DMS53 (cell line): ENCODE results near the gene ZBTB18.

Experiments
- DNase-seq: peaks from one replicate; lab custom pipeline; 2025; lab: John Stamatoyannopoulos, UW

Gene ZBTB18

GRCh38 chr1:244089561-244089960, 38.5 kb downstream of the ZBTB18 start:
- DNase-seq: no peak

DNA sequence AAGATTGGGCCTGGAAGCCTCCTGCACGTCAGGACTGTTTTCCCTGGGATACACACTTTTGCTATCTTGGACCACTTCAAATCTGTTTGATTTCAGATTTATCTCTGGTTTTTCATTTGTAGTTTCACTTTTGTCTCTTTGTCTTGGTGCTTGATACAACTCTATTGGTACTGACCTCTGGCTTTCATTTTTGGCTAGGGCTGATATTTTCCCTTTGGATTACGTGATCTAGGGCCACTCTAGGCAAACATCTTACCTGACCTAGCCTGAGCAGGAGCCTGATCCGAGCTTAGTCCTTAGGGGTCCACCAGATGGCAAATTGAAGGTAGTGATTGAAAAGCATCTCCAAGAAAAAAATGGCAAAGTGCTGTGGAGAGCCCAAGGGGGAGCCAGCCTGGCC, 39.6 kb downstream of the ZBTB18 start:
- no peak for DNase-seq

DNA sequence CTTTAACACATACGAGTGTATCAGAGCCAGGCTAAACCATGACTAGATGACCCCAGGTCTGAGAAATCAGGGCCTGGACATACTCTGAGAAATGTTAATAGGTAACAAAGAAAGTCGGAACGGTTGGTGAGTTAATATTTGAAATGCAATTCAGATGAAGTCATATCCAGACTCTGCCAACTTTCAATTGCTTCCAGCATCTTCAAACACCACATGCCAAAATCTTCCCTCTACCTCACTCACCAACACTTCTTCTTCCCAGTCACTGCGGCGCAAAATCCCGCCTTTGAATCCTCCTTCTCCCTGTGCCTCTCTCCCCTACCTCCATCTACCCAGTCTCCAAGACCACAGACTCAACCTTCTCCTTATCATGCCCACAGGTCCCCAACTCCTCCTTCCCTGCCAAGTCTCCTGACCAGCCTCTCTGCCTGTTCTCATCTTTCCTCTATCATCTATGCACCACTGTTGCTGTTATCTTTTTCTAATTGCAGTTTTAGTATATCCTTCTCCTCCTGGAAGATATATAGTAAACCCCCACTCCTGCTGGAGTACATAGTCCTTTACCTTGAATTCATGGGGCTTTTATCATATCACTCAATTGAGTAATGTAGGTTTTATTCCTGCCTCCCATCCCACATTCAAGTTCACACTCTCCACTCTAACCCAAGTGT, 41.3 kb downstream of the ZBTB18 start:
- DNase-seq: no peak

- no peak for DNase-seq
These were observed 42.0 kb downstream of the ZBTB18 start for GRCh38 chr1:244092964-244093638.

- DNase-seq: no peak
These were observed 43.9 kb downstream of the ZBTB18 start for GRCh38 chr1:244094880-244095528.

DNA sequence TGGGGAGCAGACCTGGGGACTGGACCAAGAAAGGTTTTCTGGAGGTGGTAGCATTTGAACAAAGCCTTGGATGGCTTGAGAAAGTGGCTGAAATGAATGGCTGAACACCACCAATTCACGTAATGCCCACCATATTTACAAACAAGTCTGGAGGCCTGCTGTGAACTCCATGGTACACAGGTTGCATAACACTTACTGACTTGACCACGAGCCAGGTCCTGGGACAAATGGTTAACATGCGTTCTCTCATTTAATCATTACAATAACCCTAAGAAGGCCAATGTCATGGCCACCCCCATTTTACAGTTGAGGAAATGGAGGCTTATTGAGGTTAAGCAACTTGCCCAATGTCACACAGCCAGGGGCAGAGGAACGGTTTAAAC, 44.4 kb downstream of the ZBTB18 start:
- DNase-seq: no peak

DNA sequence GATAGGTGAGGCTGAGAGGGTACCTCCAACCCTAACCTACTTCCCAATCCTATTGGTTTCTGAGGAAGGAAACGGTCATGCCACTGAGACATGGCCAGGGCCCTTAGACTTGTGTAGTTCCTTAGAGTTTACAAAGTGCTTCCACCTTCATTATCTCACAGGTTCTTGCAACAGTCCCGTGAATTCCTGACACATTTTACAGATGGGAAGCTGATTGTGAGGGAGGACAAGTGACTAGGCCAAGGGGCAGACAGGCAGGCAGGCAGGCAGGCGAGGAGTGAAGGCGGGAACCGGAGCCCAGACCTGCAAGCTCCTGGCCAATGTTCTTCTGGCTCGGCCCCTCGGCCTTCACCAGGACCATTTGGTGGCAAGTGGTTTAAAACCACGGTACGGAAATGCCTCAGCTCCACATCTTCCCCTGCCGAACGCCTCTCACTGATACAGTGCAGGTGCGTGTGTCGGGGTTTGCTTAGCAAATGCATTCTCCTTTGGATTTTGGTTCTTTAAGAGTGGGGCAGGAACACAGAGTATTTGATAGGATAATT, 45.1 kb downstream of the ZBTB18 start:
- DNase-seq: no peak

DNA sequence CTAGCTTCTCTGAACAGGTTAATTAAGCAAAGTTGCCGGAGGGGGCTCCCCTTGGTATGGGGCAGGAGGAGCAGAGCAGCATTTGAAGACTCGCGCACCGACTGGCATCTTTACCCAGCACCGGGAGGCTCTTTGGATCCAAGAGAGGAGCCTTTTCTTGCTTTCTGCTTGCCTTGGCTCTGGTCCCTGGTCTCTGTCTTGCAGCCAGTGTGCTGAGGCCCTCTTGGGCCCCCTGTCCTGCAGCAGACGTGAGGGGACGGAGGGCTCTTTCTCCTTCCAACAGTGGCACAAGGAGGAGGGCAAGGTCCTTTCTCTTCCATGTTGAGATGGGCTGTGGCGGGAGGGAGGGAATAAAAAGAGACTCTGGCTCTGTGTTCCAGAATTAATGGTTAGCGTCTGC, 45.6 kb downstream of the ZBTB18 start:
- DNase-seq: no peak

GRCh38 chr1:244097523-244098405, 46.7 kb downstream of the ZBTB18 start:
- DNase-seq: no peak

- DNase-seq: no peak
These were observed 48.3 kb downstream of the ZBTB18 start for GRCh38 chr1:244099258-244099930.

- no peak for DNase-seq
These were observed 49.2 kb downstream of the ZBTB18 start for GRCh38 chr1:244100276-244100675.

DNA sequence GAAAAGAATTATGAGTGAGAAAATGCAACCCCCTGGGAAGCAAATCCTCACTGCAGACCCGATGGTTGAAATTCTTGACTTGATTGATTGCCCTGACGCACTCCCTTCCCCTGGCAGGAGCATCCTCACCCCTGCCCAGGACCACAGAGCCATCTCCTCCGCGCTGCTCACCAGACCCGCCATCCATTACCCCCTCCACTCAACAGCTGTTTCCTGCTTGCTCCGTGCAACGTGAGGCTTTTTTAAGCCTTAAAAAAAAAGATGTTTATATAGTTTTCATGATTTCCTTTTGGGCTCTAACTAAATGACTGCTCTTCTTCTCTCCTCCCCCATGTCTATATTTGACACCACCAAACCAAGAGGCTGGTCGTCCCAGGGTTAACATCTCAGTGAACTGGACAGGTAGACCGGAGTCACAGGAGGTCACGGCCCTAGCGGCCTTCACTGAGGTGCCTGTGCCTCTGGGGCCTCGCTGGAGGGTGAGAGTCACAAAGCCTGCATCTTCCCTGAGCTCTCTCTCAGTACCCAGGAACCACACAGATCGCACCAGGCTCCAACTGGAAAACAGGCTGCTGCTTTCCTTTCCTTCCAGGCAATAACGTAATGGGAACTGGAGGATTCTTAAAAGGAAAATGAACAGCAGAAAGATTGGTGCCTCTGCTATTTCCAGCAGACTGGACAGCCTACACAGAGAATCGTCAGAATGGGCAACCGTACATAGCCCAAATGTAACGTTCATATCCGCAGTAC, 49.8 kb downstream of the ZBTB18 start:
- DNase-seq: no peak

DNA sequence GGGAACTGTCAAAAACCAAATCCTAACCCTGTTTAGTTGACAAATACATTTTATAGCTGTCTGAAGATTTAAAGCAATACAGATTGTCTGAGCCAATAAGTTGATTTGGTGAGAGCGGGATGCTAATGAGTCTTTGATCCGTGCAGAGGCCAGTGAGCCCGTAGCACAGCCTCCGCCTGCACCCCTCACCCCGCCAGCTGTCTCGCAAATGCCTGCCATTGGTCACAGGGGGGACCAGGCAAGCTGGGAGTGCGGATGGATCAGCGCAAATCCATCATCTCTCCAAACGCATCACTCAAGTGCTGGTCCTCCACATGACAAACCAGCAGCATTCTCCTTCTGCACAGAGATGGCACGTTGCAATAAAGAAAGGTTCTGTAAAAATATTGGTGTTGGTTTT, 51.0 kb downstream of the ZBTB18 start:
- no peak for DNase-seq

DNA sequence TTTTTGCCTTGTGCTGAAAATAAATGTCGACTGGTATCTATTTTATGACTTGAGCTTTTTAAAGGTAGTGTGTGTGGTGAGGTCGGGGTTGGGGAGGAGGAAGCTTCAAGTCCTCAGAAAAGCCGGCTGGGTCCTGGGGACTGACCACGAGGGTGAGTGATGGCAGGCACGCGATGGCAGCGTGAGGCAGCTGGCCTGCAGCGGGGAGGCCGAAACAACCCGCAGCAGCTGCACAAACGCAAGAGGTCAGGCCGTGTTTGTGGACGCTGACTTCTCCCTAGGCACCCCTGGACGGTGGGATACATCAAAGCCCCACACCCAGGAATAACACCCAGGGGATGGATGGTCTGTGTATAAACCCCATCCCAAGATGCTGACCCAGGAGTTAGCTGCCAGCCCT, 51.4 kb downstream of the ZBTB18 start:
- DNase-seq: peak; percentile 16

DNA sequence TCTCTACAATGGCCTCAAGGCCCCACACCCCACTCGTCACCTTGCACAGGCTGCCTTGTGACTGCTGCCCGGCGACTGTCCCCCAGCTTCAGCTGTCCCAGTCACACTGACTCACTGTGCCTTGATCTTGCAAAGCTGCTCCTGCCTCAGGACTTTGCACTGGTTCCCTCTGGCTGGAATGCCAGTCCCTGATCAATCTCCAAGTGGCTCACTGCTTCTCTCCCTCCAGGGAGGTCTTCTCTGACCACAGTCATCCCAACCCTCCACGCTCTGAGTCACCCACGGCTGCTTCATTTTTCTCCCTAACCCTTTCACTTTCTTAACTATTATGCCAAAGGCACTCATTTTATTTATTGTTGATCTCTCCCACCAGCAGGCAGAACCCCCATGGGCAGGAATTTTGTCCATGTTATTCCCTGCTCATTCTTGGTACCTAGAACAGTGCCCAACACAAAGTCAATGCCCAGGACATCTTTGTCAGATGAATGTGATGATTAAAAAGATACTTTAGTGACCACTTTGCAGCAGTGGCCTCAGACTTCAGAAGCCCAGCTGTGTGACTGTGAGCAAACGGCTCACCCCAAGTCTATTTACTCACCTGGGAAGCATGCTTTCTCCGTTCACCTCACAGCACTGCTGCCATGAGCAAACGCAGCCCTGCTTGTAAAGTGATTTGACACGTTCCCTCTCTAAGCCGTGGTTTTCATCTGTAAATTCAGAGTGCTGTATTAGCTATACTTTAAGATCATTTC, 53.4 kb downstream of the ZBTB18 start:
- peak; percentile 26 for DNase-seq

- DNase-seq: no peak
These were observed 55.1 kb downstream of the ZBTB18 start for GRCh38 chr1:244106176-244106575.
